ENCODE results near the gene SLC45A1.

Gene SLC45A1

GRCh38 chr1:8330271-8331125 lies 12.6 kb downstream of the SLC45A1 start:
- no peak overlapping the region for H3K4me3 ChIP-seq (ENCODE audit: low read depth, low read length)
- TF ChIP-seq, protein P1, sequence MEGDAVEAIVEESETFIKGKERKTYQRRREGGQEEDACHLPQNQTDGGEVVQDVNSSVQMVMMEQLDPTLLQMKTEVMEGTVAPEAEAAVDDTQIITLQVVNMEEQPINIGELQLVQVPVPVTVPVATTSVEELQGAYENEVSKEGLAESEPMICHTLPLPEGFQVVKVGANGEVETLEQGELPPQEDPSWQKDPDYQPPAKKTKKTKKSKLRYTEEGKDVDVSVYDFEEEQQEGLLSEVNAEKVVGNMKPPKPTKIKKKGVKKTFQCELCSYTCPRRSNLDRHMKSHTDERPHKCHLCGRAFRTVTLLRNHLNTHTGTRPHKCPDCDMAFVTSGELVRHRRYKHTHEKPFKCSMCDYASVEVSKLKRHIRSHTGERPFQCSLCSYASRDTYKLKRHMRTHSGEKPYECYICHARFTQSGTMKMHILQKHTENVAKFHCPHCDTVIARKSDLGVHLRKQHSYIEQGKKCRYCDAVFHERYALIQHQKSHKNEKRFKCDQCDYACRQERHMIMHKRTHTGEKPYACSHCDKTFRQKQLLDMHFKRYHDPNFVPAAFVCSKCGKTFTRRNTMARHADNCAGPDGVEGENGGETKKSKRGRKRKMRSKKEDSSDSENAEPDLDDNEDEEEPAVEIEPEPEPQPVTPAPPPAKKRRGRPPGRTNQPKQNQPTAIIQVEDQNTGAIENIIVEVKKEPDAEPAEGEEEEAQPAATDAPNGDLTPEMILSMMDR (IDR thresholded peaks at IDR 0.05; ENCODE audit: insufficient read depth, low read length, missing control alignments): no peak
- ChIA-PET CTCF (interaction anchor here (1.0 to 2.0 kb wide), 4 partner anchors 16 to 355 kb away, joined by 3 to 5 read pairs (median 4); no protein-coding TSS in a partner anchor), POLR2A (no interaction called here)
- no peak for DNase-seq (ENCODE audit: low read depth, low spot score)

DNA sequence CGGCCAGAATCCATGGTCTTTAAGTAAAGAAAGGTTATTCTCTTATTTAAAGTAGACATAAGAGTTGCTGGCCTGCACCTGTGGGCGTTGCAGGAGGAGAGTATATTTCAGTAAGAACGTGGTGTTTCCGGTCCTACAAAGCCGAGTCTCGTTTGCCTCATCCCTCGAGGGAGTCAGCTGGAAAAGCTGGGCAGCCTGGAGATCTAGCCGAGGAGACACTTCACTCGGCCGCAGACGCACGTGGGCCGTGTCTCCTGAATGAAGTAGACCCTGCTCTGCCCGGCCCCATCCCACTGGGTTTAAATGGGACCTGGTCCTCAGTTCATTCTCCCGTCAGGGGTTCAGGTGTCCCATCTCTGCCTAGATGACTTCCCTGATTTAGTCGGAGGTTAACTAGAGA lies 14.9 kb downstream of the SLC45A1 start:
- no peak for DNase-seq (ENCODE audit: low read depth, low spot score)
- CTCF ChIA-PET: interaction anchor here (1.1 kb wide), 1 partner anchor 8 kb away, joined by 3 read pairs; no protein-coding TSS in a partner anchor
- H3K4me3 ChIP-seq (ENCODE audit: low read depth, low read length): no peak overlapping the region
- TF ChIP-seq, protein P1 (IDR thresholded peaks at IDR 0.05; ENCODE audit: insufficient read depth, low read length, missing control alignments): no peak
- POLR2A ChIA-PET: no interaction called here

- no peak for DNase-seq (ENCODE audit: low read depth, low spot score)
- POLR2A ChIA-PET: no interaction called here
- CTCF ChIA-PET: interaction anchor here (0.6 to 1.1 kb wide), 3 partner anchors 9 to 319 kb away, joined by 3 to 4 read pairs (median 3); no protein-coding TSS in a partner anchor
- TF ChIP-seq, protein P1 (IDR thresholded peaks at IDR 0.05; ENCODE audit: insufficient read depth, low read length, missing control alignments): no peak
- no peak overlapping the region for H3K4me3 ChIP-seq (ENCODE audit: low read depth, low read length)
Measured at GRCh38 chr1:8333246-8333987, 15.5 kb downstream of the SLC45A1 start.

DNA sequence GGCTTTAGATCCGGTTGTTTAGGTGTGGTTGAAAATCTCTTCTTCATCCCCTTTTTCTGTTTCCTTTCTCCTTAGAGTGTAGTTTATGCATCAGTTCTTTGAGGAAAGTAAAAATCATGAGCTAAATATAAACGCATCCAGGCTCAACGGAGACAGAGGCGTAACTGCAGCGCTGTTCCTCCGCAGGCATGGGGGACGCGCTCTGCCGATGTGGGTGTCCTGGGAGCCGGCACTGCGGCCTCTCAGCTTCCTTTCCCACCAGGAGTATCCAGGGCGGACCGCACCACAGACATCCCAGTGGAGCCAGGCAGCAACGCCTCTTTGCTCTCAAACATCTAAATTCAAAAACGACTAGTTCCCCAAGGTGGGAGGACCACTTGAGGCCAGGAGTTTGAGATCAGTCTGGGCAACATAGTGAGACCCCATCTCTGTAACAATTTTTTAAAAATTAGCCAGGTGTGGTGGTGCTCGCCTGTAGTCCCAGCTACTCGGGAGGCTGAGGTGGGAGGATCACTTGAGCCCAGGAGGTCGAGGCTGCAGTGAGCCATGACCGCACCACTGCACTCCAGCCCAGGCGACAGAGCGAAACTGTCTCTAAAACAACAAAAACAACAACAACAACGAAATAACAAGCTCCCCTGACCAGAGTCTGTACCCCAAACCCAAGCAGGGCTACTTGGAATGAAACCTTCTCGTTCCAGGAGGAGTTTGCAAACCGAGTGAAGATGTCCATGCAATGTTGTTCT lies 16.4 kb downstream of the SLC45A1 start:
- POLR2A ChIA-PET: no interaction called here
- no peak for DNase-seq (ENCODE audit: low read depth, low spot score)
- TF ChIP-seq, protein P1 (IDR thresholded peaks at IDR 0.05; ENCODE audit: insufficient read depth, low read length, missing control alignments): no peak
- CTCF ChIA-PET: interaction anchor here (1.0 to 1.1 kb wide), 2 partner anchors 15 to 16 kb away, joined by 3 to 4 read pairs; partner anchors contain the start of gene SLC45A1
- H3K4me3 ChIP-seq (ENCODE audit: low read depth, low read length): no peak overlapping the region

- ChIA-PET CTCF (no interaction called here), POLR2A (no interaction called here)
- TF ChIP-seq, protein P1 (IDR thresholded peaks at IDR 0.05; ENCODE audit: insufficient read depth, low read length, missing control alignments): no peak
- no peak for DNase-seq (ENCODE audit: low read depth, low spot score)
- H3K4me3 ChIP-seq (ENCODE audit: low read depth, low read length): no peak overlapping the region
Measured at GRCh38 chr1:8335246-8335645, 17.3 kb downstream of the SLC45A1 start.

Measured in AG04449 (cell line).